GM12878 (cell line): ENCODE measurements around the gene SRP68. TPM values are rescaled to one million over a fixed set of nuclear protein-coding genes. Genes with fewer than 3 reads are reported as not detected.

ENCODE experiments used
- ATAC-seq: fragments of 200-7000 bp; cut with Tn5 transposase; 3 replicates; pipeline ENCODE4 v1.9.1; 2020; ENCODE audit warnings: mild to moderate bottlenecking, moderate library complexity
- BruUV-seq: library from RNA; stranded (reverse); fragments of 400-500 nt; replicated peaks from 2 replicates; lab custom pipeline; 2021; lab: Mats Ljungman, UMichigan
- CTCF ChIA-PET: fragments of 300-600 bp; sonication (Branson Sonifier 250); formaldehyde crosslinking; extraction: SDS; loops from one replicate; lab custom pipeline; 2021; ENCODE audit warnings: inconsistent platforms; lab: Yijun Ruan, JAX
- POLR2A ChIA-PET: fragments of 350-600 bp; formaldehyde crosslinking; extraction: SDS; loops from one replicate; lab custom pipeline; 2021; ENCODE audit warnings: inconsistent platforms; lab: Charles Lee
- RAD21 ChIA-PET: fragments of 300-600 bp; sonication (Branson Sonifier 250); formaldehyde crosslinking; loops from one replicate; lab custom pipeline; 2023; ENCODE audit warnings: antibody characterized with exemption; ENCODE audit not compliant: unreplicated experiment; lab: Charles Lee
- SMC1A ChIA-PET: fragments of 300-600 bp; sonication (Branson Sonifier 250); formaldehyde crosslinking; loops from one replicate; lab custom pipeline; 2023; ENCODE audit not compliant: unreplicated experiment, uncharacterized antibody; lab: Charles Lee
- DNase-seq: peaks from one replicate; pipeline ENCODE4 v3.0.0-alpha.2; 2011; ENCODE audit warnings: low read depth, low spot score
- FAIRE-seq: peaks from 3 replicates; lab custom pipeline; 2011; peaks lifted over from hg19 to GRCh38; lab: Jason Lieb, UNC
- H2AFZ ChIP-seq: 2 replicates; pipeline ENCODE4 v1.6.0; 2011; ENCODE audit warnings: low read depth, low read length, control low read depth; ENCODE audit not compliant: control insufficient read depth
- H3K27ac ChIP-seq: 2 replicates; pipeline ENCODE4 v1.5.1; 2011; ENCODE audit warnings: control low read depth; ENCODE audit not compliant: control insufficient read depth, insufficient read depth
- H3K27me3 ChIP-seq, 2 experiments: replicated peaks in 1 of 2; 2 replicates each; pipeline versions ENCODE4 v1.6.0 to v1.6.1; 2011; ENCODE audit warnings: low read length in 1 of 2; ENCODE audit not compliant: control insufficient read depth in 2 of 2, insufficient read depth in 2 of 2
- H3K36me3 ChIP-seq, 2 experiments: 2 replicates each; pipeline ENCODE4 v1.5.1; 2011; ENCODE audit warnings: low read length in 1 of 2; ENCODE audit not compliant: control insufficient read depth in 2 of 2, insufficient read depth in 2 of 2
- H3K4me1 ChIP-seq: 2 replicates; pipeline ENCODE4 v1.6.1; 2011; ENCODE audit warnings: mild to moderate bottlenecking, low read length, moderate library complexity, mixed read lengths; ENCODE audit not compliant: control insufficient read depth, insufficient read depth
- H3K4me2 ChIP-seq: 2 replicates; pipeline ENCODE4 v1.6.0; 2011; ENCODE audit warnings: control low read depth; ENCODE audit not compliant: control insufficient read depth, insufficient read depth
- H3K4me3 ChIP-seq: fragments of 200-600 bp; sonication (generic); 2 replicates; pipeline ENCODE4 v1.5.1; 2016
- H3K79me2 ChIP-seq: 2 replicates; pipeline ENCODE4 v1.6.0; 2011; ENCODE audit warnings: low read length; ENCODE audit not compliant: control insufficient read depth, insufficient read depth
- H3K9ac ChIP-seq: 2 replicates; pipeline ENCODE4 v1.8.0; 2011; ENCODE audit warnings: low read length, control low read depth, mixed read lengths; ENCODE audit not compliant: control insufficient read depth, insufficient read depth
- H3K9me3 ChIP-seq: replicated peaks from 3 replicates; pipeline ENCODE4 v1.5.1; 2011; ENCODE audit warnings: mild to moderate bottlenecking, low read length; ENCODE audit not compliant: control insufficient read depth, insufficient read depth
- H4K20me1 ChIP-seq: 2 replicates; pipeline ENCODE4 v1.6.0; 2011; ENCODE audit not compliant: control insufficient read depth, insufficient read depth
- BCL11A ChIP-seq: IDR thresholded peaks from 2 replicates; pipeline ENCODE4 v1.6.1; 2011; ENCODE audit warnings: low read depth, low read length
- CEBPB ChIP-seq, 2 experiments: fragments of 150-350 bp in 1 of 2; IDR thresholded peaks; 2 replicates each; pipeline ENCODE4 v1.6.1; 2012 to 2014; ENCODE audit warnings: low read depth in 2 of 2, low read length in 2 of 2, borderline replicate concordance in 1 of 2, inconsistent platforms in 1 of 2
- ESRRA ChIP-seq: IDR thresholded peaks from 2 replicates; pipeline ENCODE4 v1.6.1; 2012; ENCODE audit warnings: mild to moderate bottlenecking, low read length, improper control_type of control experiment
- KLF5 ChIP-seq: fragments of 450-650 bp; IDR thresholded peaks from 2 replicates; pipeline ENCODE4 v1.6.1; 2014; ENCODE audit warnings: mild to moderate bottlenecking; ENCODE audit not compliant: partially characterized antibody
- MEF2B ChIP-seq: fragments of 450-650 bp; IDR thresholded peaks from 2 replicates; pipeline ENCODE4 v1.6.1; 2018; ENCODE audit warnings: mild to moderate bottlenecking, moderate library complexity; ENCODE audit not compliant: partially characterized antibody, poor library complexity, severe bottlenecking
- MYB ChIP-seq: fragments of 150-350 bp; IDR thresholded peaks from 2 replicates; pipeline ENCODE4 v1.6.1; 2014; ENCODE audit warnings: mild to moderate bottlenecking, low read depth, low read length, borderline replicate concordance
- NFIC ChIP-seq: IDR thresholded peaks from 2 replicates; pipeline ENCODE4 v1.6.1; 2012; ENCODE audit warnings: low read depth, mild to moderate bottlenecking, inconsistent platforms, low read length, moderate library complexity
- NRF1 ChIP-seq: conservative IDR thresholded peaks from 2 replicates; pipeline ENCODE4 v1.6.1; 2011; ENCODE audit warnings: mild to moderate bottlenecking, low read depth, low read length, improper control_type of control experiment
- SMAD1 ChIP-seq: fragments of 450-650 bp; IDR thresholded peaks from 2 replicates; pipeline ENCODE4 v1.6.1; 2018; ENCODE audit warnings: mild to moderate bottlenecking, low read depth; ENCODE audit not compliant: partially characterized antibody
- SPI1 ChIP-seq: IDR thresholded peaks from 2 replicates; pipeline ENCODE4 v1.6.1; 2011; ENCODE audit warnings: low read depth, mild to moderate bottlenecking, low read length, moderate library complexity, borderline replicate concordance; ENCODE audit not compliant: insufficient read depth
- TCF12 ChIP-seq: IDR thresholded peaks from 2 replicates; pipeline ENCODE4 v1.6.1; 2011; ENCODE audit warnings: low read depth, mild to moderate bottlenecking, low read length
- WGBS: methylation state at CpG from one replicate; pipeline ENCODE4 v1.1.6; 2016; ENCODE audit warnings: low lambda C conversion rate; ENCODE audit not compliant: insufficient replicate concordance, insufficient coverage; ENCODE audit errors: missing lambda C conversion rate; 5-methylcytosine and 5-hydroxymethylcytosine counted together
- in situ Hi-C: fragments of 300-500 bp; cut with MboI; formaldehyde crosslinking; loops from 9 replicates; pipeline ENCODE4 v1.14.3; 2018; ENCODE audit warnings: mixed read lengths
- intact Hi-C: fragments of 100-400 bp; cut with micrococcal nuclease; formaldehyde crosslinking; loops from one replicate; pipeline ENCODE4 v1.14.2; 2022; ENCODE audit not compliant: unreplicated experiment
- polyA plus RNA-seq, 11 experiments: library from polyadenylated mRNA; depleted of rRNA in 4 of 11; unstranded in 6 of 11; stranded (reverse) in 5 of 11; fragments of >200 nt; fragmentation: Nextera tagmentation in 4 of 11; fragmentation: Illumina TruSeq in 1 of 11; extraction: Ambion mirVana in 4 of 11; extraction: Trizol in 1 of 11; gene quantifications; 1 replicate in 1 of 11; 2 replicates in 10 of 11; pipeline versions ENCODE4 v1.2.1 to v1.2.3, GENCODE V29; 2011 to 2016; ENCODE audit warnings: inconsistent platforms in 2 of 11, missing spikeins in 2 of 11, low read depth in 1 of 11
- total RNA-seq, 4 experiments: library from RNA; depleted of rRNA in 3 of 4; stranded (reverse); fragments of >200 nt in 3 of 4; fragmentation: Illumina TruSeq in 1 of 4; extraction: Trizol in 1 of 4; gene quantifications; 2 replicates each; pipeline versions ENCODE4 v1.2.1 to v1.2.3, GENCODE V29; 2013 to 2021
- TF ChIP-seq, protein P1 (sequence below): fragments of 450-650 bp; formaldehyde crosslinking; IDR thresholded peaks from 2 replicates; pipeline ENCODE4 v1.5.0; 2022; ENCODE audit warnings: mild to moderate bottlenecking, missing genetic modification characterization
- TF ChIP-seq, protein P2 (sequence below): fragments of 450-650 bp; formaldehyde crosslinking; IDR thresholded peaks from 2 replicates; pipeline ENCODE4 v1.4.0; 2022; ENCODE audit warnings: mild to moderate bottlenecking, moderate library complexity
- TF ChIP-seq, protein P3 (sequence below): fragments of 150-350 bp; IDR thresholded peaks from 2 replicates; pipeline ENCODE4 v1.6.1; 2014; ENCODE audit warnings: mild to moderate bottlenecking, low read depth, low read length

SRP68 gene
- total and polyA plus RNA-seq, 10 of the 15 experiments (the other 5 are each of a cell fraction or from before 2014, with no cell fraction given): 24.7 to 89.7 (median 62.7) TPM

DNA sequence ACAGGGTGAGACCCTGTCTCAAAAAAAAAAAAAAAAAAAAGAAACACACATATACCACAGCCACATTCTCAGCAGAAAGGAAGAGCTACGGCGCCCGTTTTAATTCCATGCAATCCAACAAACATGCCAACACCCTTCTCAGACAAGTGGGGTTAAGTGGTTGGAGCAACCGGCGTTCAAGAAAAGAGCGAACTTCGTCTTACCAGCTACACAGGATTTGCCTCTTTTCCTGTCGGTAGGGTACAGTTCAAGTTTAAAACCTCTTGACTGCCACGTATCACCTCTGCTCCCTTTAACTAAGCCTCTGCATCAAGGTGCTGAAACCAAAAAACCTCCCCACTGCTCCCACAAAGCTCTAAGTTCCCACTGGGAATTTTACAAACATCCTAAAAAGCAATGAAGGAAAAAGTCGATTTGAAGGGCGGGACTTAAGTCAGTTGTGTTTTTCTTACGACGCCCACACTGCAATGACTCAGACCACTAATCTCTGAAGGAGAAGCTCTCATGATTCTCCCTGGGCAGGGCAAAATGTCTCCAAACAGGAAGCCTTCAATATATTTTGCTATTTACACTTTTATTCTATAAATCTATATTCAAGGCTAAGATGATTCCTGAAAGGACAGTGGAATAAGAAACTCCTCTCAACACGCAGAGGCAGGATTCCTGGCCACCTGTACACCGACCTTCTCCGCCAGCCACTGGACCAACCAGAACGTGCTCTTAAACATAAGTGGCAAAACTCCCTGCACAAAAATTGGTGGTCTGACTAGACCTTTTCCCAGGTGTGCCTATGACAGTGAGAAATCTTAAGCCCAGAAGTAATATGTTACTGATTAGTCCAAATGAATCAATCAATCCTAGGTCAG, 18.8 kb downstream of the SRP68 start:
- Histone ChIP-seq H2AFZ (no peak overlapping the region), H3K4me1 (peaks cover 4% of the 10 kb centered on the region), H3K4me3 (no peak overlapping the region), H3K36me3 (peaks cover 19 to 34% of the 10 kb centered on the region in 2 experiments), H4K20me1 (no peaks in the 10 kb centered on the region), H3K9ac (no peak overlapping the region), H3K27me3 (no peaks in the 10 kb centered on the region), H3K79me2 (no peaks in the 10 kb centered on the region), H3K4me2 (no peak overlapping the region), H3K27ac (no peak overlapping the region), H3K9me3 (no peaks in the 10 kb centered on the region)
- FAIRE-seq (no peak), DNase-seq (no peak), ATAC-seq (no peak)
- WGBS: 95% methylated on average over 17 of the region's 17 CpGs
- in situ Hi-C loops (no loop called here), intact Hi-C loops (no loop called here)
- SMC1A ChIA-PET: interaction anchor here (0.9 kb wide), 1 partner anchor 10 kb away, joined by 3 read pairs; no protein-coding TSS in a partner anchor
- POLR2A ChIA-PET: interaction anchor here (0.6 to 0.7 kb wide), 3 partner anchors 22 to 445 kb away, joined by 3 to 4 read pairs (median 4); no protein-coding TSS in a partner anchor
- RAD21 ChIA-PET: no interaction called here
- BruUV-seq: no TSS peak
- CTCF ChIA-PET: interaction anchor here (0.6 to 1.8 kb wide), 4 partner anchors 8 to 42 kb away, joined by 3 to 4 read pairs (median 3); no protein-coding TSS in a partner anchor
- no peak for TF ChIP-seq MYB
- no peak for TF ChIP-seq NRF1
- no peak for TF ChIP-seq MEF2B
- TF ChIP-seq SMAD1: no peak
- TF ChIP-seq, protein P1, sequence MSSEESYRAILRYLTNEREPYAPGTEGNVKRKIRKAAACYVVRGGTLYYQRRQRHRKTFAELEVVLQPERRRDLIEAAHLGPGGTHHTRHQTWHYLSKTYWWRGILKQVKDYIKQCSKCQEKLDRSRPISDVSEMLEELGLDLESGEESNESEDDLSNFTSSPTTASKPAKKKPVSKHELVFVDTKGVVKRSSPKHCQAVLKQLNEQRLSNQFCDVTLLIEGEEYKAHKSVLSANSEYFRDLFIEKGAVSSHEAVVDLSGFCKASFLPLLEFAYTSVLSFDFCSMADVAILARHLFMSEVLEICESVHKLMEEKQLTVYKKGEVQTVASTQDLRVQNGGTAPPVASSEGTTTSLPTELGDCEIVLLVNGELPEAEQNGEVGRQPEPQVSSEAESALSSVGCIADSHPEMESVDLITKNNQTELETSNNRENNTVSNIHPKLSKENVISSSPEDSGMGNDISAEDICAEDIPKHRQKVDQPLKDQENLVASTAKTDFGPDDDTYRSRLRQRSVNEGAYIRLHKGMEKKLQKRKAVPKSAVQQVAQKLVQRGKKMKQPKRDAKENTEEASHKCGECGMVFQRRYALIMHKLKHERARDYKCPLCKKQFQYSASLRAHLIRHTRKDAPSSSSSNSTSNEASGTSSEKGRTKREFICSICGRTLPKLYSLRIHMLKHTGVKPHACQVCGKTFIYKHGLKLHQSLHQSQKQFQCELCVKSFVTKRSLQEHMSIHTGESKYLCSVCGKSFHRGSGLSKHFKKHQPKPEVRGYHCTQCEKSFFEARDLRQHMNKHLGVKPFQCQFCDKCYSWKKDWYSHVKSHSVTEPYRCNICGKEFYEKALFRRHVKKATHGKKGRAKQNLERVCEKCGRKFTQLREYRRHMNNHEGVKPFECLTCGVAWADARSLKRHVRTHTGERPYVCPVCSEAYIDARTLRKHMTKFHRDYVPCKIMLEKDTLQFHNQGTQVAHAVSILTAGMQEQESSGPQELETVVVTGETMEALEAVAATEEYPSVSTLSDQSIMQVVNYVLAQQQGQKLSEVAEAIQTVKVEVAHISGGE: no peak
- TF ChIP-seq, protein P2, sequence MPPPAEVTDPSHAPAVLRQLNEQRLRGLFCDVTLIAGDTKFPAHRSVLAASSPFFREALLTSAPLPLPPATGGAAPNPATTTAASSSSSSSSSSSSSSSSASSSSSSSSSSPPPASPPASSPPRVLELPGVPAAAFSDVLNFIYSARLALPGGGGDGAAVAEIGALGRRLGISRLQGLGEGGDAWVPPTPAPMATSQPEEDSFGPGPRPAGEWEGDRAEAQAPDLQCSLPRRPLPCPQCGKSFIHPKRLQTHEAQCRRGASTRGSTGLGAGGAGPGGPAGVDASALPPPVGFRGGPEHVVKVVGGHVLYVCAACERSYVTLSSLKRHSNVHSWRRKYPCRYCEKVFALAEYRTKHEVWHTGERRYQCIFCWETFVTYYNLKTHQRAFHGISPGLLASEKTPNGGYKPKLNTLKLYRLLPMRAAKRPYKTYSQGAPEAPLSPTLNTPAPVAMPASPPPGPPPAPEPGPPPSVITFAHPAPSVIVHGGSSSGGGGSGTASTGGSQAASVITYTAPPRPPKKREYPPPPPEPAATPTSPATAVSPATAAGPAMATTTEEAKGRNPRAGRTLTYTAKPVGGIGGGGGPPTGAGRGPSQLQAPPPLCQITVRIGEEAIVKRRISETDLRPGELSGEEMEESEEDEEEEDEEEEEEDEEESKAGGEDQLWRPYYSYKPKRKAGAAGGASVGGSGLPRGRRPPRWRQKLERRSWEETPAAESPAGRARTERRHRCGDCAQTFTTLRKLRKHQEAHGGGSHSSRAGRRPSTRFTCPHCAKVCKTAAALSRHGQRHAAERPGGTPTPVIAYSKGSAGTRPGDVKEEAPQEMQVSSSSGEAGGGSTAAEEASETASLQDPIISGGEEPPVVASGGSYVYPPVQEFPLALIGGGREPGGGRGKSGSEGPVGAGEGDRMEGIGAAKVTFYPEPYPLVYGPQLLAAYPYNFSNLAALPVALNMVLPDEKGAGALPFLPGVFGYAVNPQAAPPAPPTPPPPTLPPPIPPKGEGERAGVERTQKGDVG (CRISPR knock-in tag): no peak
- TF ChIP-seq NFIC: no peak
- no peak for TF ChIP-seq TCF12
- TF ChIP-seq BCL11A: no peak
- TF ChIP-seq, protein P3, sequence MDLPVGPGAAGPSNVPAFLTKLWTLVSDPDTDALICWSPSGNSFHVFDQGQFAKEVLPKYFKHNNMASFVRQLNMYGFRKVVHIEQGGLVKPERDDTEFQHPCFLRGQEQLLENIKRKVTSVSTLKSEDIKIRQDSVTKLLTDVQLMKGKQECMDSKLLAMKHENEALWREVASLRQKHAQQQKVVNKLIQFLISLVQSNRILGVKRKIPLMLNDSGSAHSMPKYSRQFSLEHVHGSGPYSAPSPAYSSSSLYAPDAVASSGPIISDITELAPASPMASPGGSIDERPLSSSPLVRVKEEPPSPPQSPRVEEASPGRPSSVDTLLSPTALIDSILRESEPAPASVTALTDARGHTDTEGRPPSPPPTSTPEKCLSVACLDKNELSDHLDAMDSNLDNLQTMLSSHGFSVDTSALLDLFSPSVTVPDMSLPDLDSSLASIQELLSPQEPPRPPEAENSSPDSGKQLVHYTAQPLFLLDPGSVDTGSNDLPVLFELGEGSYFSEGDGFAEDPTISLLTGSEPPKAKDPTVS: no peak
- TF ChIP-seq CEBPB (IDR thresholded peaks at IDR 0.05; ENCODE audit: borderline replicate concordance in 1 of 2, low read depth in 2 of 2, low read length in 2 of 2): no peak
- no peak for TF ChIP-seq SPI1
- TF ChIP-seq KLF5: no peak
- TF ChIP-seq ESRRA: no peak
